ENCODE data around the gene MAD1L1.

The MAD1L1 gene

GRCh38 chr7:1894313-1894900 lies 338.3 kb downstream of the MAD1L1 start:
- H3K36me3 ChIP-seq (ENCODE audit: insufficient read depth, low read depth, low read length), result 0 out of 2 replicates have a peak, but pooled peaks cover 7% of the 10 kb centered on the region
- H3K27me3 ChIP-seq (ENCODE audit: insufficient read depth, low read length), result no peaks in the 10 kb centered on the region
- no peaks in the 10 kb centered on the region for H3K9me3 ChIP-seq (ENCODE audit: insufficient read depth, low read depth, low read length)
- H3K4me3 ChIP-seq (ENCODE audit: low read length), result no peak overlapping the region
- no peak overlapping the region for H3K27ac ChIP-seq (ENCODE audit: low read length)
- H3K4me1 ChIP-seq (ENCODE audit: insufficient read depth, low read length), result no peaks in the 10 kb centered on the region
- H3K9ac ChIP-seq (ENCODE audit: low read depth, low read length), result no peak overlapping the region

GRCh38 chr7:1893451-1893850 lies 339.3 kb downstream of the MAD1L1 start:
- H3K4me1 ChIP-seq (ENCODE audit: insufficient read depth, low read length), result no peaks in the 10 kb centered on the region
- no peaks in the 10 kb centered on the region for H3K27me3 ChIP-seq (ENCODE audit: insufficient read depth, low read length)
- no peak overlapping the region for H3K9ac ChIP-seq (ENCODE audit: low read depth, low read length)
- H3K27ac ChIP-seq (ENCODE audit: low read length), result no peak overlapping the region
- H3K4me3 ChIP-seq (ENCODE audit: low read length), result no peak overlapping the region
- peaks cover 1% of the 10 kb centered on the region; the same call in 1 of the 2 replicates for H3K9me3 ChIP-seq (ENCODE audit: insufficient read depth, low read depth, low read length)
- H3K36me3 ChIP-seq (ENCODE audit: insufficient read depth, low read depth, low read length), result peaks cover 12% of the 10 kb centered on the region; the same call in 1 of the 2 replicates

GRCh38 chr7:1893036-1893435 lies 339.7 kb downstream of the MAD1L1 start:
- Histone ChIP-seq H3K36me3 (ENCODE audit: insufficient read depth, low read depth, low read length) (peaks cover 16% of the 10 kb centered on the region), H3K27ac (ENCODE audit: low read length) (no peak overlapping the region)

GRCh38 chr7:1892011-1892965 lies 340.5 kb downstream of the MAD1L1 start:
- H3K36me3 ChIP-seq (ENCODE audit: insufficient read depth, low read depth, low read length), result peaks cover 24% of the 10 kb centered on the region
- no peak overlapping the region for H3K4me3 ChIP-seq (ENCODE audit: low read length)
- H3K27ac ChIP-seq (ENCODE audit: low read length), result no peak overlapping the region
- no peaks in the 10 kb centered on the region for H3K4me1 ChIP-seq (ENCODE audit: insufficient read depth, low read length)
- peaks cover 13% of the 10 kb centered on the region; the same call in 1 of the 2 replicates for H3K9me3 ChIP-seq (ENCODE audit: insufficient read depth, low read depth, low read length)
- no peak overlapping the region for H3K9ac ChIP-seq (ENCODE audit: low read depth, low read length)
- no peaks in the 10 kb centered on the region for H3K27me3 ChIP-seq (ENCODE audit: insufficient read depth, low read length)

More at GRCh38 chr7:1893036-1893435, 339.7 kb downstream of the MAD1L1 start:
- H3K27me3 ChIP-seq (ENCODE audit: insufficient read depth, low read length), result no peaks in the 10 kb centered on the region
- no peaks in the 10 kb centered on the region for H3K4me1 ChIP-seq (ENCODE audit: insufficient read depth, low read length)
- H3K9ac ChIP-seq (ENCODE audit: low read depth, low read length), result no peak overlapping the region; the same call in 1 of the 2 replicates
- H3K9me3 ChIP-seq (ENCODE audit: insufficient read depth, low read depth, low read length), result peaks cover 5% of the 10 kb centered on the region; the same call in 1 of the 2 replicates
- no peak overlapping the region for H3K4me3 ChIP-seq (ENCODE audit: low read length)

- Histone ChIP-seq H3K27ac (ENCODE audit: low read length) (no peak overlapping the region), H3K4me3 (ENCODE audit: low read length) (no peak overlapping the region)
These were observed 342.2 kb downstream of the MAD1L1 start for GRCh38 chr7:1890289-1891235.

GRCh38 chr7:1889556-1890181 lies 343.1 kb downstream of the MAD1L1 start:
- Histone ChIP-seq H3K27me3 (ENCODE audit: insufficient read depth, low read length) (no peaks in the 10 kb centered on the region), H3K27ac (ENCODE audit: low read length) (no peak overlapping the region), H3K9ac (ENCODE audit: low read depth, low read length) (no peak overlapping the region), H3K36me3 (ENCODE audit: insufficient read depth, low read depth, low read length) (peaks cover 20% of the 10 kb centered on the region), H3K4me3 (ENCODE audit: low read length) (no peak overlapping the region), H3K9me3 (ENCODE audit: insufficient read depth, low read depth, low read length) (peaks cover 15% of the 10 kb centered on the region; the same call in 1 of the 2 replicates), H3K4me1 (ENCODE audit: insufficient read depth, low read length) (no peaks in the 10 kb centered on the region)

More at GRCh38 chr7:1890289-1891235, 342.2 kb downstream of the MAD1L1 start:
- H3K36me3 ChIP-seq (ENCODE audit: insufficient read depth, low read depth, low read length), result peaks cover 20% of the 10 kb centered on the region
- H3K27me3 ChIP-seq (ENCODE audit: insufficient read depth, low read length), result no peaks in the 10 kb centered on the region
- no peak overlapping the region for H3K9ac ChIP-seq (ENCODE audit: low read depth, low read length)
- peaks cover 15% of the 10 kb centered on the region; the same call in 1 of the 2 replicates for H3K9me3 ChIP-seq (ENCODE audit: insufficient read depth, low read depth, low read length)
- no peaks in the 10 kb centered on the region for H3K4me1 ChIP-seq (ENCODE audit: insufficient read depth, low read length)

- no peaks in the 10 kb centered on the region for H3K4me1 ChIP-seq (ENCODE audit: insufficient read depth, low read length)
- H3K27ac ChIP-seq (ENCODE audit: low read length), result no peak overlapping the region
- H3K9ac ChIP-seq (ENCODE audit: low read depth, low read length), result no peak overlapping the region
- no peaks in the 10 kb centered on the region for H3K27me3 ChIP-seq (ENCODE audit: insufficient read depth, low read length)
- peaks cover 20% of the 10 kb centered on the region for H3K36me3 ChIP-seq (ENCODE audit: insufficient read depth, low read depth, low read length)
- H3K9me3 ChIP-seq (ENCODE audit: insufficient read depth, low read depth, low read length), result peaks cover 15% of the 10 kb centered on the region; the same call in 1 of the 2 replicates
- H3K4me3 ChIP-seq (ENCODE audit: low read length), result no peak overlapping the region
These were observed 343.7 kb downstream of the MAD1L1 start for GRCh38 chr7:1889091-1889490.

- peaks cover 20% of the 10 kb centered on the region for H3K36me3 ChIP-seq (ENCODE audit: insufficient read depth, low read depth, low read length)
- no peak overlapping the region for H3K27ac ChIP-seq (ENCODE audit: low read length)
- no peaks in the 10 kb centered on the region for H3K4me1 ChIP-seq (ENCODE audit: insufficient read depth, low read length)
- H3K9ac ChIP-seq (ENCODE audit: low read depth, low read length), result no peak overlapping the region
- peaks cover 15% of the 10 kb centered on the region; the same call in 1 of the 2 replicates for H3K9me3 ChIP-seq (ENCODE audit: insufficient read depth, low read depth, low read length)
- H3K27me3 ChIP-seq (ENCODE audit: insufficient read depth, low read length), result no peaks in the 10 kb centered on the region
- H3K4me3 ChIP-seq (ENCODE audit: low read length), result no peak overlapping the region
These were observed 344.3 kb downstream of the MAD1L1 start for GRCh38 chr7:1888425-1888824.

GRCh38 chr7:1887251-1887650 lies 345.5 kb downstream of the MAD1L1 start:
- H3K36me3 ChIP-seq (ENCODE audit: insufficient read depth, low read depth, low read length), result peaks cover 20% of the 10 kb centered on the region
- H3K27me3 ChIP-seq (ENCODE audit: insufficient read depth, low read length), result no peaks in the 10 kb centered on the region
- H3K9me3 ChIP-seq (ENCODE audit: insufficient read depth, low read depth, low read length), result peaks cover 15% of the 10 kb centered on the region; the same call in 1 of the 2 replicates
- no peak overlapping the region for H3K27ac ChIP-seq (ENCODE audit: low read length)
- H3K9ac ChIP-seq (ENCODE audit: low read depth, low read length), result no peak overlapping the region
- no peak overlapping the region for H3K4me3 ChIP-seq (ENCODE audit: low read length)
- no peaks in the 10 kb centered on the region for H3K4me1 ChIP-seq (ENCODE audit: insufficient read depth, low read length)

- Histone ChIP-seq H3K27ac (ENCODE audit: low read length) (no peak overlapping the region), H3K27me3 (ENCODE audit: insufficient read depth, low read length) (no peaks in the 10 kb centered on the region), H3K4me3 (ENCODE audit: low read length) (no peak overlapping the region), H3K4me1 (ENCODE audit: insufficient read depth, low read length) (no peaks in the 10 kb centered on the region), H3K36me3 (ENCODE audit: insufficient read depth, low read depth, low read length) (peaks cover 20% of the 10 kb centered on the region), H3K9ac (ENCODE audit: low read depth, low read length) (no peak overlapping the region), H3K9me3 (ENCODE audit: insufficient read depth, low read depth, low read length) (peaks cover 15% of the 10 kb centered on the region; the same call in 1 of the 2 replicates)
These were observed 346.2 kb downstream of the MAD1L1 start for GRCh38 chr7:1886361-1887064.
